Smooth muscle cell (in vitro differentiated cells): Measurements from ENCODE around the gene CTIF. TPM values are rescaled to one million over a fixed set of nuclear protein-coding genes. Genes with fewer than 3 reads are reported as not detected.

Source experiments
- DNase-seq: peaks from one replicate; lab custom pipeline; 2025; ENCODE audit not compliant: unreplicated experiment; lab: John Stamatoyannopoulos, UW
- H2AFZ ChIP-seq: fragments of 200-600 bp; sonication (generic); 2 replicates; pipeline ENCODE4 v1.6.0; 2016; ENCODE audit warnings: antibody characterized with exemption, low read depth, mild to moderate bottlenecking
- H3F3A ChIP-seq: fragments of 200-600 bp; sonication (generic); 2 replicates; pipeline ENCODE4 v1.6.0; 2017; ENCODE audit warnings: antibody characterized with exemption, low read depth
- H3K27ac ChIP-seq: fragments of 200-600 bp; sonication (generic); 2 replicates; pipeline ENCODE4 v1.5.1; 2016; ENCODE audit warnings: low read depth, mild to moderate bottlenecking
- H3K27me3 ChIP-seq: fragments of 200-600 bp; sonication (generic); 2 replicates; pipeline ENCODE4 v1.6.1; 2016; ENCODE audit warnings: low read depth, mild to moderate bottlenecking
- H3K36me3 ChIP-seq: fragments of 200-600 bp; sonication (generic); 2 replicates; pipeline ENCODE4 v1.5.1; 2016; ENCODE audit warnings: low read depth
- H3K4me1 ChIP-seq: fragments of 200-600 bp; sonication (generic); 2 replicates; pipeline ENCODE4 v1.5.1; 2016; ENCODE audit warnings: low read depth
- H3K4me2 ChIP-seq: fragments of 200-600 bp; sonication (generic); 2 replicates; pipeline ENCODE4 v1.6.0; 2016; ENCODE audit warnings: mild to moderate bottlenecking
- H3K4me3 ChIP-seq: fragments of 200-600 bp; sonication (generic); 2 replicates; pipeline ENCODE4 v1.5.1; 2016; ENCODE audit warnings: mild to moderate bottlenecking
- H3K79me2 ChIP-seq: fragments of 200-600 bp; sonication (generic); 2 replicates; pipeline ENCODE4 v1.6.0; 2016; ENCODE audit warnings: low read depth, mild to moderate bottlenecking
- H3K9ac ChIP-seq: fragments of 200-600 bp; sonication (generic); 2 replicates; pipeline ENCODE4 v1.6.0; 2016; ENCODE audit warnings: low read depth
- H3K9me3 ChIP-seq: fragments of 200-600 bp; sonication (generic); replicated peaks from 2 replicates; pipeline ENCODE4 v1.5.1; 2016; ENCODE audit warnings: low read depth
- H4K20me1 ChIP-seq: fragments of 200-600 bp; sonication (generic); 2 replicates; pipeline ENCODE4 v1.6.0; 2016; ENCODE audit warnings: low read depth
- WGBS: methylation state at CpG from one replicate; pipeline ENCODE4 v1.1.7; 2016; ENCODE audit warnings: low lambda C conversion rate; 5-methylcytosine and 5-hydroxymethylcytosine counted together
- polyA plus RNA-seq: library from polyadenylated mRNA; unstranded; fragments of >200 nt; fragmentation: Nextera tagmentation; extraction: Ambion mirVana; gene quantifications from 2 replicates; pipeline ENCODE4 v1.2.1, GENCODE V29; 2016
- total RNA-seq: library from RNA; depleted of rRNA; stranded (reverse); fragments of >200 nt; gene quantifications from 2 replicates; pipeline ENCODE4 v1.2.3, GENCODE V29; 2014
- TF ChIP-seq, protein P1 (sequence below): fragments of 200-600 bp; sonication (generic); IDR thresholded peaks from 2 replicates; pipeline ENCODE4 v1.5.1; 2017; ENCODE audit warnings: borderline replicate concordance, mild to moderate bottlenecking, antibody characterized with exemption; ENCODE audit not compliant: insufficient read depth, poor library complexity, severe bottlenecking

Gene CTIF
- total and polyA plus RNA-seq, 2 experiments from 2014 or later, result 22.2 to 25.3 TPM

- Histone ChIP-seq H3F3A (peaks cover 20% of the 10 kb centered on the region), H3K4me2 (peak overlapping the region; percentile 97), H2AFZ (peak overlapping the region; percentile 67), H4K20me1 (peaks cover 47% of the 10 kb centered on the region), H3K27me3 (no peaks in the 10 kb centered on the region), H3K79me2 (peaks cover 40% of the 10 kb centered on the region), H3K9ac (peak overlapping the region; percentile 84), H3K4me3 (peak overlapping the region; percentile 72), H3K9me3 (no peaks in the 10 kb centered on the region), H3K27ac (peak overlapping the region; percentile 92), H3K36me3 (no peaks in the 10 kb centered on the region), H3K4me1 (peaks cover 27% of the 10 kb centered on the region)
- TF ChIP-seq, protein P1, sequence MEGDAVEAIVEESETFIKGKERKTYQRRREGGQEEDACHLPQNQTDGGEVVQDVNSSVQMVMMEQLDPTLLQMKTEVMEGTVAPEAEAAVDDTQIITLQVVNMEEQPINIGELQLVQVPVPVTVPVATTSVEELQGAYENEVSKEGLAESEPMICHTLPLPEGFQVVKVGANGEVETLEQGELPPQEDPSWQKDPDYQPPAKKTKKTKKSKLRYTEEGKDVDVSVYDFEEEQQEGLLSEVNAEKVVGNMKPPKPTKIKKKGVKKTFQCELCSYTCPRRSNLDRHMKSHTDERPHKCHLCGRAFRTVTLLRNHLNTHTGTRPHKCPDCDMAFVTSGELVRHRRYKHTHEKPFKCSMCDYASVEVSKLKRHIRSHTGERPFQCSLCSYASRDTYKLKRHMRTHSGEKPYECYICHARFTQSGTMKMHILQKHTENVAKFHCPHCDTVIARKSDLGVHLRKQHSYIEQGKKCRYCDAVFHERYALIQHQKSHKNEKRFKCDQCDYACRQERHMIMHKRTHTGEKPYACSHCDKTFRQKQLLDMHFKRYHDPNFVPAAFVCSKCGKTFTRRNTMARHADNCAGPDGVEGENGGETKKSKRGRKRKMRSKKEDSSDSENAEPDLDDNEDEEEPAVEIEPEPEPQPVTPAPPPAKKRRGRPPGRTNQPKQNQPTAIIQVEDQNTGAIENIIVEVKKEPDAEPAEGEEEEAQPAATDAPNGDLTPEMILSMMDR, result peak; percentile 16
- DNase-seq, result peak; percentile 70
- under 1% methylated on average over 47 of the region's 86 CpGs for WGBS
Observed at GRCh38 chr18:48540251-48541025, 1.6 kb downstream of the CTIF start.

DNA sequence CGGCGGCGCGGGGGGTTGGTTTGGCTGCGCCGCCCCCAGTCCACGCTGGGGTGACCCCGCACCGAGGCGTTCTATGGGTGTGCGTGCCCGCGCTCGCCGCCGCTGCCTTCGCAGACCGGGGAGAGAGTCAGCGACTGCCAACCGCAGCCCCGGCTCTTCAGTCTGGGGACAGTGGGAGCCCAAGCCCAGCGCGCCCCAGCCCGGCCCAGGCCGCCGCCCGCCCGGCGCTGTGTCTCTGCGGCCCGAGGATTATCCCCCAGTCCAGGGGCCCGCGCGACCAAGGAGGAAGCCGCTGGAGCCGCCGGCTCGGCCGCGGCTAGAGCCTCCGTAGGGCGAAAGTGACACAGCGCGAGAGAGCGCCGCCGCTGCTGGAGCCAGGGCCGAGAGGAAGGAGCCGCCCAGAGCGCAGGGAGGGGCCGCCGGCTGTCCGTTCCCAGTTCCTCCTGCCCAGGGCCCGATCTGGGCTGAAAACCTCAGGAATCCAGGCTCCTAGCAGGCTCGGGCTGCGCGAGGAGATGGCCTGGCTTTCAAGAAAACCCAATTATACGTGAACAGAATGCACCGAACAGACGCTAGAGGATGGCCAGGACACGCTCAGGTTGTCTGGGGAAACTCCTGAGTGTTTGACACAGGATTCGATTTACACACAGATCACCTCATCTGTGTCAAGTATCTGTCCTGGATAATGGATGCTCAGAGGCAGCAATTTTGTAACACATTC, 2.4 kb downstream of the CTIF start:
- peak; percentile 59 for DNase-seq
- Histone ChIP-seq H3F3A (peaks cover 20% of the 10 kb centered on the region), H2AFZ (peak overlapping the region; percentile 51), H4K20me1 (peaks cover 54% of the 10 kb centered on the region), H3K36me3 (no peaks in the 10 kb centered on the region), H3K79me2 (peaks cover 40% of the 10 kb centered on the region), H3K4me1 (peaks cover 34% of the 10 kb centered on the region), H3K4me2 (peak overlapping the region; percentile 97), H3K4me3 (peak overlapping the region; percentile 72), H3K9me3 (no peaks in the 10 kb centered on the region), H3K9ac (peak overlapping the region; percentile 84), H3K27me3 (no peaks in the 10 kb centered on the region), H3K27ac (peak overlapping the region; percentile 92)
- TF ChIP-seq, protein P1, result no peak
- WGBS, result 3% methylated on average over 60 of the region's 62 CpGs

GRCh38 chr18:48541747-48542400, 3.0 kb downstream of the CTIF start:
- peak overlapping the region; percentile 97 for H3K4me2 ChIP-seq
- no peak overlapping the region for H2AFZ ChIP-seq
- H3K9ac ChIP-seq, result peak overlapping the region; percentile 84
- H3K27ac ChIP-seq, result peak overlapping the region; percentile 92
- peaks cover 41% of the 10 kb centered on the region for H3K4me1 ChIP-seq
- peak overlapping the region; percentile 72 for H3K4me3 ChIP-seq
- H3F3A ChIP-seq, result peaks cover 24% of the 10 kb centered on the region
- no peaks in the 10 kb centered on the region for H3K27me3 ChIP-seq
- WGBS, result 88% methylated on average over 4 of the region's 4 CpGs
- H3K36me3 ChIP-seq, result no peaks in the 10 kb centered on the region
- peaks cover 61% of the 10 kb centered on the region for H4K20me1 ChIP-seq
- H3K79me2 ChIP-seq, result peaks cover 44% of the 10 kb centered on the region
- TF ChIP-seq, protein P1, result no peak
- H3K9me3 ChIP-seq, result no peaks in the 10 kb centered on the region
- no peak for DNase-seq
